Femur (tissue), 1 donor: ENCODE results near the gene BMP4.

Experiments
- DNase-seq: peaks from one replicate; pipeline ENCODE4 v3.0.0-alpha.2; 2017

The BMP4 gene

DNA sequence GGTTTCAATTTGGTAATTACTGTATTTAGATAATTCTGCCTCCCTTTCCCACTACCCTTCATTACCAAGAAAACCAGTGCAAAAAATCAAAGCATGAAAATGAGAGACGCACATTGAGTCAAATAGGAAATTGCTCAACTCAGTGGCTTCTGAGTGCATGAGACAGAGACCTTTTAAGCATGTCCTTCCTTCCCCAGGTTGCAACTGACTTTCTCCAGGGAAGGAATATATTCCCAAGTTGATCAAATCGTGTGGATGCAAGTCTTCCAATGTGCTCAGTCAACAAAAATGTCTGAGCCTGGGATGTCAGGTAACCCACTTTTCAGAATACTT is 12.9 kb downstream of the BMP4 start:
- no peak for DNase-seq

DNA sequence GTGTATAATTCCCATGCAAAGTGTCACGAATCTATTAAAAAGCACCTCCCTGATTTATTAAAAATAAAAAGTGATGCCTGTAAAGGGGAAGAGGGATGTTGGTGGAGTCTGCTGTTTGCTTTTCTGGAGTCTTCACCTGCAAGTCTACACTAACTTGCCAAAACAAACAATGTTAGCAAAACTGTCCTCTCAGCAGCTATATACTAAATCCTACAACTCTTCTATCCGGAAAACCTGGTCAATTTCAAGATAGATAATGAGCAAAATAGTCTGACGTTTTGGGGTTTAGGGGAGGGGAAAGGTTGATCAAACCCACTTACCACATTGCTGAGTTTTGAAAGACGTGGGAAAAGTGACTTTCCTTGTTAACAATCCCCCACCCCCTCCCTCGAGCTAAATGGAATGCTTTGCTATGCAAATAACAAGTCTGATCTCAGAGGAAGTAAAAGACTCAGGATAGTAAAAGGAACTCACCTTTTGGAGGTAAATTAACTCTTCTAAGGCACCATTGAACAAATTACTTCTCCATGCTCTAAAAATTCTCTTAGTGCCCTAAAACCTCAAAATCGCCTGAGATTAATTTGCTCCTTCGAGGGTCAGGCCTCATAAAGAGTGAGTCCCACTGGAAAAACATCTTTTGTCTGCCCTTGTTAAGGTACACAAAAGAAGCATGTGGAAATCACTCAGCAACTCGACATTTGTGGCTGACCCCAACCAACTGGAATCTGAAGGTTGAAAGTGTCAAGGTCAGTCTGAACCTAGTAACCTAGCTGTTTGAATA is 13.5 kb downstream of the BMP4 start:
- no peak for DNase-seq

DNA sequence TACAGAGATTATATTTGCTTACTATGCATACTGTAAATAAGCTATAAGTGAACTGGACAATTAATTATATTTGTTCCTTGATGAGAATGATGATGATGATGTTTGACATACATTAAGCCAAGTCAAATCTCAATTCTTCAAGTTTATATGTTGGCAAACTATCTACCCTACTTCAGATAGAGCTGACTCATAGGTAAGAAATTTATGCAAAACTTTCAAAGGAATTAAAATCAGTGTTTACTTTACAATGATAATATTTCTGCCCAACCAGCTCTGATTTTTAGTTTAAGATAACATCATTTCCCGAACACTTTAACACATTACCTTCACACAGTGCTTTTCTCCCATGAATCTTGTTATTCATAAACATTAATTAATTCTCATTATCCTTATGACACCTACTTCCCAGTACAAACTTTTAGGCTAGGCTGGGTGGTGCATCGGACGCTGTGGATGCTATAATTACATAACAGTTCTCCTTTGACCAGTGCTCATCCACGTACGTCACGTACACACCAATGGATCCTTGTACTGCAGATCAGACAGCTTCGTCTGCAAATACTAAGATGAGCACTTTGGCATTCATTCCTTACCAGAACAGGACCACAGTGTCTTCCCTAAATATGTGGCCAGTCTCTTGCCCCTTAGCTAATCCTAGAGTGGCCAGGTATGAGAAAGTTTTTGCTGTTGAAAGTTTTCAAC is 18.3 kb downstream of the BMP4 start:
- DNase-seq, result no peak

DNA sequence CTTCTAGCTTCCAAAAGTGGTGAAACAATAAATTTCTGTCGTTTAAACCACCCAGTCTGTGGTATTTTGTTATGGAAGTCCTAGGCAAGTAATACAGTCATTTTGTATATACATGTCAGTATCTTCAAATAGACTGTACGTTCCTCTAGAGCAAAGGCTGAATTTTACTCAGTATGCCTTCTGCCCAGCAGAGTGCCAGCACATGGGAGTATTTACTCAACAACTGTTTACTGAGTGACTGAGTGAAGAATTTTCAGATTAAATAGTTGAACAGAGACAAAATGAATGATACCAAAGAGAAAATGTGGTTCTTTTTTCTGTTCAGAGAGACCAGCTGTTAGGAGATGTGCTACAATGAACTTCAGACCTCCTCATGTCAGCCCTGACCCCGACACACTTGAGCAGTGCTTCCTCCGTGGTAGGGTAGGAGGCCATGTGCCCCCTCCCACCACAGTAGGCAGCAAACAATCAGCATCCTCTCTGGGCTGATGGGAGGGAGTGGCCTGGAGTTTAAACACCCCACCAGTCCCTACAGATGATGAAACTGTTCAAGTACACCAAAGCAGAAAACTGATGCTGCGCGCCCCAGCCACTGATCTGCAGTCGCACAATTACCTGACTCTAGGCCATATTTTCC is 21.7 kb downstream of the BMP4 start:
- DNase-seq, result no peak

DNA sequence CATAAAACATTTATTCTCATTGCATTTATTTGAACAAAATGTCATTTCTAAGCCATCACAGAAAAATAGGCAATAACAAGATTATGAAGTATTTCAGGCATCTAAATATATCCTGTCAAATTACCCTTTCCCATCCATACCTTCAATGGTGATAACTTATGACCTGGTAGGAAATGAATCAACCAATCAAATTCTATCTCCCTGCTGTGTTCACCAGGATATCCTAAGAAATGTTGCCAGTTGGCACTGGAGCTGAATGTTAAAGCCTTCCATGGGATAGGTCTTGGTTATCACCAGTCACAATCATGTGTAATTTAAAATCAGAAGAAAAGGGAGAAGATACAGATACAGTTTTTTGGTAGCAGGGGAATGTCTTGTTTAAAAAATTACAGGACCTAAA is 23.7 kb downstream of the BMP4 start:
- no peak for DNase-seq

DNA sequence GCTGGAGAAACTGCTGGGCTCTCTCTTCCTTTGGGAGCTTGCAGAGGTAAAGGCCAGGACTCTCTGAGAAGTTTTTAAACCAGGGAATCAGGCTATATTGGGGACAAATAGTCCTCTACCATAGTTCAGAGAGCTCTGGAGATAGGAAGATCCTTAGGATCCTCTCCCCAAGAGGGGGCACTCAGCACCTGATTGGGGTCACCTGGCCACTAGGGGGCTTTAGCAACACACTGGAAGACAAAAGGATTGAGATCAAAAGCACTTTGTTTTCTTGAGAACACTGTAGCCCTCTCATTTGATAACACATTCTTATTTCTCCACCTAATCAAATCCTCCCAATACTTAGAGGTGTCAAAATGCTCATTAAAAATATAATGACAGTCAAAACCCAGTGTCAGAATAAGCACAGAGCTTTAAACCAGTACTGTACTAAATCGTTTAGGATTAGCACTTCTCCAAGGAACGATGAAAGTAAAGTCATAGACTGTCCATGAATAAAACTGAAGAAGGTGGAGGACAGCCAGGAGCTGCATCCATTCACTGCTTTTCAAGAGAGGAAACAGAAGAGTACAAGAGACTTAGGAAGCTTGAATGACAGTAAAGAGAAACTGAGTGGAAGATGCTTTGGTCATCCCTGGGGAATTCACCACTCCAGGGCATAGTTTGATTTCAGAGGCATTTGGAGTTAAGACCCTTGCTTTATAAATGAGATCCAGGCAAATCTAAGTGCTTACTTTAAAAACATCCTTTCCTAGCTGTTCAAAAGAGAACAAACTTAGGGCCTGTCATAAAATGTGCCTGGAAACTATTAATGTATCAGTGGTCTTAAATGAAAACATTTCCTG is 26.5 kb downstream of the BMP4 start:
- no peak for DNase-seq

DNA sequence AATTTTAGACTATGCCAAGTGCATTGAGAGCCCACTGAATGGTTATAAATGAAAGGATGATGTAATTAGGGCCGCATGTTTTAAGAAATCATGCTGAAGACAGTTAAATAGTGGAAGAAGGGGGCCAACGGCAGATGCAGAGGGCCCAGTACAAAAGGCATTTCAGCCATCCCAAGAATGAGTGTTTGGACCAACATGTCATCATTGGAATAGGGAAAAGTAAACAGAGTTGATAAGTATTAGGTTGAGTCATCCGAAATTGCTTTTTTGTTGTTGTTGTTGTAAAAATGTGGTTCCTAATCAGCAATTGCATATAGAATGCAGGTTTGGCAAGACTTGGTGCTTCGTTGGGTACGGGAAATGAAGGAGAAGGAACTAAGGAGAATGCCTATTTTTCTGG is 29.5 kb downstream of the BMP4 start:
- DNase-seq, result no peak

DNA sequence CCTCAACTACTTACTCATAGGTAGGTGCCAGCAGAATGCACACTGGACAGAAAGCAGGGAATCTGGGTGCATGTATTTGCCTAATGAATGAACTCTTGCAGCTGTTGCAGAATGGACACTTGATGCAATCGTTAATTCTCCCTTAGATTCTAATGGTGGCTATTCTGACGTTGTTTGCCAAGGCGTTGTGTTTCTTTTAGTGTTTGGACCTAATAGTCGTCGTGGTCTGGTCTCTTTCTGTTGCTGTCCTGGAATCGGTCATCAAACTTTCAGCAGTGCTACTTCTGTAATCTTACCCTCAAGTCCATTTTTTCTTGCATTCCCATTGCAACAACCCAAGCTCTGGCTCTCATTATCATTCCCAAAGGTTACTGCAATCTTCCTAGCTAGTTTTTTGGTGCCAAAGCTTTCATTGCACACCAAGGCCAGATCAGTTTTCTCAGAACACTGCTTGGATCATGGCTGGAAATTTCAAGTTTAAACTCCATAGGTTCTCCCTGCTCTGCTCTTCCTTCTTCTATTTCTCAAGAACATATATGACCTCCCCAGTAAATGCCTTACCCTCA is 31.3 kb downstream of the BMP4 start:
- no peak for DNase-seq

DNA sequence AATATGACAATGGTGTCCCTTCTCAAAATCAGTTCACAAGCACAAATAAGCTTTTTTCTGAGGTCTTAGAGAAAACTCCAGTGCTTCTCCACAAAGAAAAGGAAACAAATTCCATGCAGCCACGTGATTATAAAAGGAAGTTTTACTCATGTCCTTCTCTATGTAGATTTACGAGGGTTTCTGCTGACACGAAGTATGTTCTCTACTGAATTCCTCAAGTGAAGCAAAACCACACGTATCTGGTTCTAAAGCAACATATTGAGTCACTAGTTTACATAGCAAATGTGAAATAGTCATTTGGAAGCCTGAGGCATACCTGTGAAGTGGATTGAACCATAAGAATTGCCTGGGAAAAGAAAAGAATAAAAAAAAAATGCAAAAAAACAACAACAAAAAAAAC is 31.9 kb downstream of the BMP4 start:
- DNase-seq, result no peak

DNA sequence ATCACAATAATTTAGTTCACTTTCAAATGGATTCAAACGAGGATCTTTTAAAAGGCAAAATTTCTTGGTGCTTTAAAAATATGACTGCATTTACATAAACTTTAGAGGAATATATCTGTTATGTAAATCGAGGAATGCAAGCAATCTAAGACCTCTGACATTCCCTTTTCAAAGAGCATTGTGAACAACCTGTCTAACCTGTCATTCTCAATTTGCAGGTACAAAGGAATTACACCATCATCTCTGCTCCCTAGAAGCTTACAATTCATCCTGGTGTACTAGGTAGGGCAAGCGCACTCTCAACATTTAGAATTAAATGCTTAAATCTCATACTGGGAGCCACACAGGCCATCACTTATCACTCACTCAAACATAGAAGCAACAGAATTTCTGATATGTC is 35.6 kb downstream of the BMP4 start:
- DNase-seq, result no peak

DNA sequence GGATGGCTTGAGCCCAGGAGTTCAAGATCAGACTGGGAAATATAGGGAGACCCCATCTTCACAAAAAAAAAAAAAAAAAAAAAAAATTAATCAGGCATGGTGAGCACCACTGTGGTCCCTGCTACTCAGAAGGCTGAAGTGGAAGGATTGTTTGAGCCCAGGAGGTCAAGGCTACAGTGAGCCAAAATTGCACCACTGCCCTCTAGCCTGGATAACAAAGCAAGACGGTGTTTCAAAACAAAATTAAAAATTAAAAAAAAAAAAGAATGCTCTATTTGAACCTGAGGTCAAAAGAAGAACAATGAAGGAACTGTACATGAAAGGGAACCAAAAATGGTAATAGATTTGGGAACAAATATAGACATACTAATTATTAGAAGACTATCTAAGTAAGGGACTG is 40.4 kb downstream of the BMP4 start:
- no peak for DNase-seq

DNA sequence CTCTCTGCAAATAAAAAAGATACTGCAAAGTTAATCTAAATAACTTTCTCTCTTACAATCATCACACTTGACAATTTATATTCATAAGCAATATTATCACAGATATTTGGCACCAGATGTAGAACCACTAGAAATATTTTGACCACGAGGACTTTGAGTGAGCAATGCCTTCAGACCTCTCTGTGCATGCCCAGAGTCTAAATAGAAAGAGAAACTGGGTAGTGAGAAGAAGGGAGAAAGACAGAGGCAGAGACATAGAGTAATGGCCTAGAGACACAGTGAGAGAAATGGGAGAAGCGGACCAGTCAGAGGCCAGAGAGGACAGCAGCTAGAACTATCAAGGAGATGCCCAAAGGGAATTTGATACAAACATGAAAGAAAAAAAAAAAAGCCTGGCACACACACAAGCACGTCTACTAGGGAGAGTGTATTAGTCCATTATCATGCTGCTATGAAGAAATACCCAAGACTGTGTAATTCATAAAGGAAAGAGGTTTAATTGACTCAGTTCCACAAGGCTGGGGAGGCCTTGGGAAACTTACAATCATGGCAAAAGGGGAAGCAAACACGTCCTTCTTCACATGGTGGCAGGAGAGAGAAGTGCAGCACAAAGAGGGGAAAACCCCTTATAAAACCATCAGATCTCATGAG is 41.1 kb downstream of the BMP4 start:
- DNase-seq, result no peak

DNA sequence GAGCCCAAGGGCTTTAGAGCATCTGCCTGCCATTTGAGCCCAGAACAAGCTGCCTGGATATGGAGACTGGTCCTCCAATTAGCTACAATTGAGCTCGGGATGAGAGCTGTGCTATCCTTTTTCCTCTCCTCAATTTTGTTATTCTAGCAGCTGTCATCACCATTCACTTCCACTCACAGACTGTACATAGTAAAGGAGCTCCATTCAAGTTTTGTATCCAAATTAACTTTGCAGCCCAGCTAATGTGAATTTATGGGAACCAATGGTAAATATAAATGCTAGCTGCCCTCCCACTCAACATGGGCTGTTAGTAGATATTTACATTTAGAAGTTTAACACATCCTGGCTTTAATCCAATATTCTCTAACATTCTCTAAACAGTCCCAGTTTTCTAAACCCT is 44.6 kb downstream of the BMP4 start:
- no peak for DNase-seq

DNA sequence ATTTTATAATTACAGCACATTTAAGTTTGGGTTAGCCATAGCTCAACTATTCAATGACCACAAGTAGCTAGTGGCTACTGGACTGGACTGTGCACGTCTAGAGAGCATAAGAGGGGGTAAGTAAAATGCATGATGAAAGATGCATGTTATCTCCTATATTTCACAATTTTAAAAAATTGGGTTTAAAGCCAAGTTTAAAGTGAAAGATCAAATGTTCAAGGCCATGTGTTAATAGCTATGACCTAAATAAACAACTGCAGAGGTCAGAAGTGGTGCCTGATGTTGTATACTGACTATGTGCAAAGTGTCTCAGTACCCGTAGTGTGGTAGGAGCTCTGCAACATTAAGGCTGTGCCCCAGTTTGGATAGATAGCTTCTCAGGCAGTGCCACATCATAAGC is 48.2 kb downstream of the BMP4 start:
- DNase-seq, result no peak

DNA sequence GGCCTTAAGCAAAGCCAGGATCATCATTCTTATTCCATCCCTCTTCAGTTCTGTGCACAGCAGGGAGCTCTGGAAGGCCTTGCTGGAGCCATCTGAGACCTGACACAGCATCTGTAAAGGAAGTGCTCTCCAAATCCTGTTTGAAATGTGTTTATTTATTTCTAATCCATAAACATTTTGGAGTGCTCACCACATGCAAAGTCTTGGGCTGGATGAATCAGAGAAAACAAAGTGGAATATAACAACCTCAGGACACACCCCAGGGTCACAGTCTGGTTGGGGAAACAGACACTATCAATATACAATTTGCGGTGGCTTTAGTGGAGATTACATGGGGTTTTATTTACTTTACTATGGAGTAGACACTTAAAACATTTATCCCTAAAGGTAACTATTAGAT is 54.3 kb downstream of the BMP4 start:
- no peak for DNase-seq

DNA sequence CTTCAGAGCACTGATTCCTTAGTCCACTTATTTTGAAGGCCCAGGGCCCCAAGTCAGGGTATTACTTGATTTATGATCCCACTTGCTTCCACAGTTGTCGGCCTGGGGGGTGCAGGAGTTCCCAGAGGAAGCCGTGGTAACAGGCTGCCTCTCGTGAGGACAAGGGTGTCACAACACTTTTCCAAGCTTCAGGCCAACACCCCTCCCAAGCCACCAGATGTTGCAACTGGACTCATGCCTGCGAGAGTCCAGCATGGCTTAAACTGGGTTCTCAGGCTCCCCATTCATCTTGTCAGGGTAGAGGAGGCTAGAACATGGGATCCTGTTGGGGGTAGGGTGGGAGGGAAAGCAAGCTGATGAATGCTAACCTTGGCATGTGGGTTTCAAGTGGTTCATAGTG is 56.1 kb downstream of the BMP4 start:
- no peak for DNase-seq
